22Rv1 (cell line): ENCODE results near the gene ACLY.

Experiments
- CTCF ChIP-seq: fragments of 450-650 bp; IDR thresholded peaks from 2 replicates; pipeline ENCODE4 v1.5.1; 2017; ENCODE audit warnings: mild to moderate bottlenecking
- ZFX ChIP-seq: fragments of 450-650 bp; IDR thresholded peaks from 2 replicates; pipeline ENCODE4 v1.6.1; 2017; ENCODE audit warnings: antibody characterized with exemption, borderline replicate concordance

GRCh38 chr17:41907633-41908539 lies 10.9 kb downstream of the ACLY start:
- no peak for TF ChIP-seq CTCF
- no peak for TF ChIP-seq ZFX
